Muscle of leg (tissue), 11 donors: Measurements from ENCODE around the gene GCNT2. TPM values are rescaled to one million over a fixed set of nuclear protein-coding genes. Genes with fewer than 3 reads are reported as not detected.
"Not testable (repeated sequence)": the region's sequence is repeated elsewhere in the genome, so short reads cannot be mapped to it uniquely, and the experiment has no call there.

ENCODE experiments used
- DNase-seq: peaks from one replicate; pipeline ENCODE4 v3.0.0; 2013
- H3K27ac ChIP-seq: one replicate; pipeline ENCODE4 v1.5.1; 2013; ENCODE audit warnings: mild to moderate bottlenecking, low read length, control low read depth
- H3K27me3 ChIP-seq: one replicate; pipeline ENCODE4 v1.6.1; 2013; ENCODE audit warnings: low read length; ENCODE audit not compliant: control insufficient read depth, insufficient read depth
- H3K36me3 ChIP-seq: one replicate; pipeline ENCODE4 v1.6.1; 2013; ENCODE audit warnings: low read length; ENCODE audit not compliant: control insufficient read depth, insufficient read depth
- H3K4me1 ChIP-seq: one replicate; pipeline ENCODE4 v1.6.1; 2013; ENCODE audit warnings: low read length; ENCODE audit not compliant: control insufficient read depth, insufficient read depth
- H3K4me3 ChIP-seq: one replicate; pipeline ENCODE4 v1.5.1; 2013; ENCODE audit warnings: low read length, control low read depth
- H3K9me3 ChIP-seq: replicated peaks from 2 replicates; pipeline ENCODE4 v1.6.1; 2013; ENCODE audit warnings: low read depth, low read length; ENCODE audit not compliant: control insufficient read depth
- whole genome bisulfite sequencing: methylation state at CpG from one replicate; pipeline ENCODE4 v1.1.5; 2013; ENCODE audit warnings: missing lambda C conversion rate; ENCODE audit not compliant: insufficient coverage; 5-methylcytosine and 5-hydroxymethylcytosine counted together
- polyA plus RNA-seq, 8 donors: library from polyadenylated mRNA; unstranded; fragments of 120-200 nt; gene quantifications; one replicate each; pipeline versions ENCODE4 v1.2.1 to v1.2.3, GENCODE V29; 2013; ENCODE audit warnings: inconsistent platforms in 1 of 8, low replicate concordance in 1 of 8; ENCODE audit not compliant: insufficient read length in 8 of 8, insufficient read depth in 1 of 8
- total RNA-seq: library from RNA; stranded (reverse); fragments of 120-200 nt; gene quantifications from one replicate; pipeline ENCODE4 v1.2.4, GENCODE V29; 2013

Gene GCNT2
- total and polyA plus RNA-seq, 9 donors = 1.8 to 3.8 (median 2.7) TPM

DNA sequence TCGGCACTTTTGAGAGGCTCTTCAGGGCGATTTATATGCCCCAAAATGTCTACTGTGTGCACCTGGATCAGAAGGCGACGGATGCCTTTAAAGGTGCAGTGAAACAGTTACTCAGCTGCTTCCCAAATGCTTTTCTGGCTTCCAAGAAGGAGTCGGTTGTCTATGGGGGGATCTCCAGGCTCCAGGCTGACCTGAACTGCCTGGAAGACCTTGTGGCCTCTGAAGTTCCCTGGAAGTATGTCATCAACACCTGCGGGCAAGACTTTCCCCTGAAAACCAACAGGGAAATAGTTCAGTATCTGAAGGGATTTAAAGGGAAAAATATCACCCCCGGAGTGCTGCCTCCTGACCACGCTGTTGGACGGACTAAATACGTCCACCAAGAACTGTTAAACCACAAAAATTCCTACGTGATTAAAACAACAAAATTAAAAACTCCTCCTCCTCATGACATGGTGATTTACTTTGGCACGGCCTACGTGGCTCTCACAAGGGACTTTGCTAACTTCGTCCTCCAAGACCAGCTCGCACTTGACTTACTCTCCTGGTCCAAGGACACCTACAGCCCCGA, 8.2 kb downstream of the GCNT2 start:
- Histone ChIP-seq H3K4me3 (no peak overlapping the region), H3K4me1 (no peaks in the 10 kb centered on the region)
- no peak for DNase-seq

DNA sequence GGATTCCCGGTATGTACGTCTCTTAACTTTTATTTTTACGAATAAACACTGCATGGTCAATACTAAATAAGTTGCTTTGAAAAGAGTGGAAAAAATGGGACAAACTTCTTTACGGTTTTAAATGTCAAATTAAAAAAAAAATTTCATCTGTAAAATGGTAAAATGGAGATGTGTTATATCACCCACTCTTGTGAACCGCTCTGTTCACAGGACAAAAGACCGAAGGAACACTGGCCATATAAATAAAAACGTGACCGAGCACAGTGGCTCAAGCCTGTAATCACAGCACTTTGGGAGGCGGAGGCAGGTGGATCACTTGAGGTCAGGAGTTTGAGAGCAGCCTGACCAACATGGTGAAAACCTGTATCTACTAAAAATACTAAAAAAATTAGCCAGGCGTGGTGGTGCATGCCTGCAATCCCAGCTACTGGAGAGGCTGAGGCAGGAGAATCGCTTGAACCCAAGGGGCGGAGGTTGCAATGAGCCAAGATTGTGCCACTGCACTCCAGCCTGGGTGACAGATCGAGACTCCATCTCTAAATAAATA, 8.8 kb downstream of the GCNT2 start:
- not testable (repeated sequence) for H3K27ac ChIP-seq, DNase-seq, H3K36me3 ChIP-seq, H3K4me1 ChIP-seq, H3K9me3 ChIP-seq, H3K4me3 ChIP-seq, H3K27me3 ChIP-seq
- WGBS = 80% methylated on average over 4 of the region's 13 CpGs

More for the DNA sequence above, 8.2 kb downstream of the GCNT2 start:
- no peaks in the 10 kb centered on the region for H3K36me3 ChIP-seq
- no peak overlapping the region for H3K27ac ChIP-seq
- no peaks in the 10 kb centered on the region for H3K9me3 ChIP-seq
- 72% methylated on average over 12 of the region's 16 CpGs for WGBS
- no peaks in the 10 kb centered on the region for H3K27me3 ChIP-seq

- Histone ChIP-seq H3K9me3 (no peaks in the 10 kb centered on the region), H3K27ac (no peak overlapping the region), H3K4me3 (no peak overlapping the region)
Measured at GRCh38 chr6:10531503-10531902, 10.4 kb downstream of the GCNT2 start.

GRCh38 chr6:10531942-10532341, 10.8 kb downstream of the GCNT2 start:
- no peak overlapping the region for H3K27ac ChIP-seq
- H3K36me3 ChIP-seq = no peaks in the 10 kb centered on the region
- WGBS = 60% methylated on average over 5 of the region's 9 CpGs
- no peaks in the 10 kb centered on the region for H3K9me3 ChIP-seq
- no peaks in the 10 kb centered on the region for H3K4me1 ChIP-seq
- H3K27me3 ChIP-seq = no peaks in the 10 kb centered on the region
- DNase-seq = no peak
- H3K4me3 ChIP-seq = no peak overlapping the region

More at GRCh38 chr6:10531503-10531902, 10.4 kb downstream of the GCNT2 start:
- DNase-seq = peak; percentile 51
- no peaks in the 10 kb centered on the region for H3K36me3 ChIP-seq
- H3K27me3 ChIP-seq = no peaks in the 10 kb centered on the region
- no peaks in the 10 kb centered on the region for H3K4me1 ChIP-seq
- no CpG with 5 or more reads among the region's 1 CpG for WGBS

DNA sequence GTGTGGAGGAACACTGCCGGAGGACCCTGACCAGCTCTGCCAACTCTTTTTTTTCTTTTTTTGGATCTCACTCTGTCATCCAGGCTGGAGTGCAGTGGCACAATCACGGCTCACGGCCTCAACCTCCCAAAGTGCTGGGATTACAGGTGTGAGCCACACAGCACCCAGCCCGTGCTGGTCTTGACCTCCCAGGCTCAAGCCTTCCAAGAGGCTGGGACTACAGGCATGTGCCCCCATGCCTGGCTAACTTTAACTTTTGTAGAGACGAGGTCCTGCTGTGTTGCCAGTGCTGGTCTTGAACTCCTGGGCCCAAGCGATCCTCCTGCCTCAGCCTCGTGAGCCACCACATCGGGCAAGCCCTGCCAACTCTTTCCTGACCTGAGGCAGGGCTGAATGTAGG, 11.2 kb downstream of the GCNT2 start:
- WGBS = 78% methylated on average over 6 of the region's 8 CpGs
- Histone ChIP-seq H3K4me3 (no peak overlapping the region), H3K9me3 (no peaks in the 10 kb centered on the region), H3K36me3 (no peaks in the 10 kb centered on the region), H3K27me3 (no peaks in the 10 kb centered on the region), H3K4me1 (no peaks in the 10 kb centered on the region), H3K27ac (no peak overlapping the region)
- no peak for DNase-seq

DNA sequence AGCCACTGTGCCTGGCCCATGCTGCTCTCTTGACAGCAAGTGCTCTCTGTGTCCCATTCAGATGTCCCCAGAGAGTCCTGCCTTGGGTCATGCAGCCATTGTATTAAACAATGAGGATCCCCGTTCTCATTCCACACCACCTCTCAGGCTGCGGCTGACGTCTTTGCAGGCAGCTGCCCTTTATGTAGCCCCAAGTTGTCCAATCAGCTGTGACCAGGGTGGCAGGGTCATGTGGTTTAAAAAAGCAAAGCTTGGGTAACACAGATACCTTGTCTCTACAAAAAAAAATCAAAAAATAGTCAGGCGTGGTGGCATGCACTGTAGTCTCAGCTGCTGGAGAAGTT, 13.2 kb downstream of the GCNT2 start:
- Histone ChIP-seq H3K4me1 (no peaks in the 10 kb centered on the region), H3K27me3 (no peaks in the 10 kb centered on the region), H3K4me3 (no peak overlapping the region), H3K9me3 (no peaks in the 10 kb centered on the region), H3K27ac (no peak overlapping the region), H3K36me3 (no peaks in the 10 kb centered on the region)
- no CpG with 5 or more reads among the region's 4 CpGs for WGBS
- no peak for DNase-seq

- Histone ChIP-seq H3K27ac (no peak overlapping the region), H3K4me1 (no peaks in the 10 kb centered on the region), H3K27me3 (no peaks in the 10 kb centered on the region), H3K4me3 (no peak overlapping the region), H3K9me3 (no peaks in the 10 kb centered on the region), H3K36me3 (no peaks in the 10 kb centered on the region)
- no CpG with 5 or more reads among the region's 1 CpG for whole genome bisulfite sequencing
- no peak for DNase-seq
Measured at GRCh38 chr6:10535193-10535592, 14.0 kb downstream of the GCNT2 start.

- Histone ChIP-seq H3K27me3 (no peaks in the 10 kb centered on the region), H3K27ac (no peak overlapping the region), H3K4me3 (no peak overlapping the region), H3K4me1 (no peaks in the 10 kb centered on the region), H3K9me3 (no peaks in the 10 kb centered on the region), H3K36me3 (no peaks in the 10 kb centered on the region)
- no peak for DNase-seq
- 80% methylated on average over 1 of the region's 5 CpGs for WGBS
Measured at GRCh38 chr6:10537726-10538125, 16.6 kb downstream of the GCNT2 start.

- Histone ChIP-seq H3K27me3 (no peaks in the 10 kb centered on the region), H3K4me3 (no peak overlapping the region), H3K27ac (no peak overlapping the region), H3K4me1 (no peaks in the 10 kb centered on the region), H3K9me3 (no peaks in the 10 kb centered on the region), H3K36me3 (no peaks in the 10 kb centered on the region)
- DNase-seq = no peak
- WGBS = 59% methylated on average over 2 of the region's 4 CpGs
Measured at GRCh38 chr6:10540073-10540746, 19.1 kb downstream of the GCNT2 start.

DNA sequence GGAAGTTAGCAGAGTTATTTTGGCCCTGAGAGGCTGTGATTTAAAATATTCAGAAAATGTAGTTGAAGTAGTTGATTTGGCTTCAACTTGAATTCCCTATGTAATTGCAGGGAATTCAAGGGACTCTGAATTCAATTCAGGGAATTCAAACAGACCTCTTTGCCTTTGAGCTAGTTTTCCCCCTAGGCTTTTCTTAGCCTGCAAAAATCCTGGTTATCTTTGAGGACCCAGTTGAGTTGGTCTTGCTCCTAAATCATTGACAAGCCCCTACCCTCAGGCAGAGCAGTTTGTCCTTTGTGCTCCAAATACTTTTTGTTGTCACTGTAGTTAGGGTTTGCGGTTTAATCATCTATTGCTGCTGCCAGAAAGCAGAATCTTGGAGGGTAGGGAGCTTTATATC, 20.4 kb downstream of the GCNT2 start:
- no CpG with 5 or more reads among the region's 1 CpG for WGBS
- Histone ChIP-seq H3K27ac (no peak overlapping the region), H3K9me3 (no peaks in the 10 kb centered on the region), H3K36me3 (no peaks in the 10 kb centered on the region), H3K4me1 (no peaks in the 10 kb centered on the region), H3K4me3 (no peak overlapping the region), H3K27me3 (no peaks in the 10 kb centered on the region)
- no peak for DNase-seq
